GM18519 (cell line): ENCODE data around the gene EFCAB6.

Experiments used
- ATAC-seq: cut with Tn5 transposase; IDR thresholded peaks from one replicate; pipeline ENCODE4 v1.9.1; 2021; ENCODE audit warnings: mild to moderate bottlenecking, moderate library complexity; ENCODE audit not compliant: unreplicated experiment, low FRiP score

EFCAB6 gene

DNA sequence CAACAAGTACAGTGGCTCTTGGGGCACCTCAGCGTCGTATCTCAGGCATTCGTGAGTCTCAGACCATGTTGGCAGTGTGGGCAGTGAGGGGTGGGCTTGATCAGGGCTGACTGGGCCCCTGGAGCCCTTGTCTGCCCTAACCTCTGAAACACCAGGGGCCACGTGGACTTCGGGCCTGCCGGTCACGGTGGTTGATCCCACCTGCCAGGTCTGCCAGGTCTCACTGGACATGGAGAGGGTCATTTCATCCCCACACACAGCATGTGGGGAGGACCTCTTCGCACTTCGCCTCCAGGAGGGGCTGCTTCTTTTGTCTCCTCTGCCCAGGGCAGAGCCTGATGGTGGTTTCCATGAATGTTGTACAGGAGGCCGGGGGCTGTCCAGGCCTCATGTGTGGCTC is 323.2 kb downstream of the EFCAB6 start:
- ATAC-seq, result no peak

DNA sequence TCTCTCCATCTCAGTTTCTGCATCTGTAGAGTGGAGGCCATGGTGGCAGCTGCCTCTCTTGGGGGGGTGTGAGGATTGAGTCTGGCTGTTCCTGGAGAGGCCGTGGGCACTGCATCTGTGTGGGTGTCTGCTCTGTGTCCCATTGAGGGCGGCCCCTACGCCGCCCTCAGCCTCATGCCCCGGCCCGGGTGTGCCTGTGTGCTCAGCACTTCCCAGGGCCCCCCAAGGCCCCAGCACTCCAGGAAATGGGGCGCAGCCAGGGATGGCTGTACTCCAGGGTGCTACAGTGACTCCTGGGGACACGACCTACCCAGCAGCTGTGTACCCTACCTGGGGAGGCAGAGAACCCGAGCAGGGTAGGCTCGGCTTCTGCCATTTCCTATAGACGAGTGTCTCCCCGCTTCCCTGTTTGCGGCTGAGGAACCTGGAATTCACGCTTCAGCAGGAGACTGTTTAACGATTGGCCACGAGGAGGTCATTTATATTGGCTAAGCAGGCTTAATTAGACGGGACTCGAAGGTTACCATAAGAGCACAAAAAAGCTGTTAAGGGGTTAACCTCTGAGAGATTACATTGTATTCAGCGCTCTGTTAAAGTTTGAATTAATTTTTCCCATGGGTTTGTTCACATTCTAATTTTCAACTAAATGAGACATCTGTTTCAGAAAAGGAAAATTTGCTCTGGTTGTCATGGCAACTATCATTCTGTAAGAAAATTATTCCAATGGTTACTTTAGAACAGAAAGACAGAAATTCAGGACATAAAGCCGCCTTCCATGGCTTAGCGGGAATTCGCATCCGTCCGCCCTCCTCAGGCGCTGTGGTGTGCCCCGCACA is 323.9 kb downstream of the EFCAB6 start:
- no peak for ATAC-seq

DNA sequence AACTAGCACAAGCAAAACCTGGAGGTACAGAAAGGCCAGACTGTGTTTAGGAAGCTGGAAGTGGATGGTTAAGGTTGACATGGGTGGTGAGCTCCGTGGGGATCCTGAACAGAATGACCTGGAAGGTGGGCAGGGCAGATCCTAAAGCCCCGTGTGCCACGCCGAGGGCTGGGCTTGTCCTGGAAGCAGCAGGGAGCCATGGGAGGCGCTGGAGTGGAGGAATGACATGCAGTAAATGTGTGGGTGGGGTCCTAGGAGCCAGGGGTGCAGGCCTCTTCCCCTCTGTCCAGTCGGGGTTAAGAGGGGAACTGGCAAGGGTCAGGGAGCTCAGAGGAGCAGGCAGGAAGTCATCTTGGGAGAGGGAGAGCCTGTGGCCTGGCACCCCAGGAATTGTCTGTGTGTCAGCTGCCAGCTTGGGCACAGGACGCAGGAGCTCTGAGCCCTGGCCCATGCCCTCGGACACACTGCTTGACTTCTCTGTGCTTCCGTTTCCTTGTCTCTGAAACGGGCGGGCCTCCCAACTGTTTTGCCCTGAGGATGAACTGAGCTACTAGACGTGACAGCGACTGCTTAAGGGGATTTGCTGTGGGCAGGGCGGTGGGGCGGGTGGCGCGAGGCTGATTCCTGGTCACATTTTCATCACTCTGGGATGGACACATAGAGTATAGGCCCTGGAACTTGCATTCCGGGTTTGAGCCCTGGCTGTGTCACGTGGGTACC is 324.6 kb downstream of the EFCAB6 start:
- ATAC-seq, result no peak

DNA sequence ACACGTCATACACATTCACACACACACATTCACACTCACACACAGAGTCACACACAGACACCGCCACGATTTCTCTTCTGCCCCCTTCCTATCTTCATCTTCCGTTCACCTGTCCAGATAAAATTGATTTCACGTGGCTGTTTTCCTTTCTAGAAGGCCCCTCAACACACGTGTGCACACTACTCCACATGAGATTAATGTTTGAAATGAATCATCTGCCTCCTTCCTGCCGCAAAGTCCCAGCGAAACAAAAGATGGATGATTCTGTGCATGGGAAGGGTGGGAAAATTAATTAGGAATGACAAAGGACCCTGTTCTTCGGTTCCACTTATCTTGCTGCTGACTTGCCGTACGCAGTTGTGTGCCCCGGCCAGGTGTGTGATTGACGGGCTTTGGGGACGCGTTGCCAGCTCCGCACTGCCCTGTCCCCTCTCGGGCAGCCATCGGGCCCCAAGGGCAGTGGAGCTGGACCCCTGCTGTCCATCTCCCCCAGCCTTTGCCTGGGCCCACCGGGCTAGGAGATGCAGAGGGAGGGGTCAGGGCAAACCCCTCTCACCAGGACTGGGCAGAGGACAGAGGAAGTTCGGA is 326.5 kb downstream of the EFCAB6 start:
- ATAC-seq, result no peak

DNA sequence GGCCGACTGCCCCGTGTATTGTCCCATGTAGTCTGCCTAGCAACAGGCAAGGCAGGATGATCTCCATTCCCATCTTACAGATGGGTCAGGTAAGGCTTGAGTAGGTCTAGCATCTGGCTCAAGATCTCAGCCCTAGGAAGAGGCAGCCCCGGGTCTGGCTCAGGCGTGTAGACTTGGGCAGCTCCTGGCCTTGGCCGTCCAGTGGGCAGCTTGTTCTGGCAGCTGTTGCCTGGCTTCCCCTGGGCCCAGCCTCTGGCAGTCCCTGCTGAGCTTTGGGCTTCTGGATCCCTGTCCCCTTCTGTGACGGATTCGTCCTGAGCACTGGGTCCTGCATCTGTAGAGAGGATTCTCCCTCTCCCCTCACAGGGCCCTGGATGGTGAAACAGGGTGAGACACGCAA is 327.9 kb downstream of the EFCAB6 start:
- no peak for ATAC-seq

DNA sequence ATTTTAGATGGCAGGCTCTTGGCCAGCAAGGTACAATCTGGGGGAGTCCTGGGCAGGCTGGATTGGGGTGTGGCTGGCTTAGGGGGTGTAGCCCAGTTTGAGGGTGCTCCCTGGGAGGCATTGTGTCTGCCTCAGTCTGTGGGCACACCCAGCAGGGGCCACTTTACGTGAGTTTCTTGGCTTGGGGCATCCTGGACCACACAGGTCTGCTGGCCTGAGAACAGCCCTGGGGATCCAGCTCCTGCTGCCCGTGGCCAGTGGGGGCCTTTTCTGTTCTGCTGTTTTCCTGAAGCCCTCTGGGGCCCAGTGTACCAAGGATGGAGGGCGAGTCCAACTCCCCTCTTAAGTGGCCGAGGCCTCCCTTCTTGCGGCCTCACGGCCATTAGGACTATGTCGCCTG is 328.4 kb downstream of the EFCAB6 start:
- ATAC-seq, result no peak

DNA sequence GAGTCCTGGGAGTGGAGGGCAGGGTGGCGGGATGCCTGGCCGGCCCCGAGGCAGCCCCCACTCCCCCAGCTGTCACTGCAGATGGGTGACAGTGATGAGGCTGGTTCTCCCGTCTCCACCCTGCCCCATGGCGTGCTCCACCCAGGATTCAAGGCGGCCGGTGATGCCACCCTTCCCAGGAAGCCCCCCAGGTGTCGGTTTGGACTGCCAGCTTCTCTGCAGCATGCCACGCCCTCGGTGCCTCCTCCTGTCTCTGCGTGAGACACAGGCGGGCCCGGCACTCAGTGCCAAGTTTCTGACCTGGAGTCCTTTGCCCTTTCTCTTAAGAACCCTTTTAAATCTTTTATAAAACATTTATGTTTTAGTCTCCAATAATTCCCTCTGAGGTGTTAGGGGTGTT is 328.8 kb downstream of the EFCAB6 start:
- no peak for ATAC-seq

DNA sequence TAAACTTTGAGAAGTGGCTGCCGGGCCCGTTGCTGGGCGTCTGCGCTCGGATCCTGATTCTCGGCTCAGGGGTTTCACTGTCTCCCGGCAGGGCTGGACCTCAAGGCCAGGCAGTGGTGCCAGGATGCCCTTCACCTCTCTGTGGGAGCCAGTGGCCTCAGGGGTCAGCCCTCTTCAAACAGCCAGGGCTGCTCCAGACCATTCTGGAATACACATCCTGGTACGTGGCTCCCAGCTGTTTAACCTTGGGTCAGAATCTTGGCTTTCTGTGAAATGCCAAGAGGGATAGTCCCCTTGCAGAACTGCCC is 329.8 kb downstream of the EFCAB6 start:
- ATAC-seq, result no peak

DNA sequence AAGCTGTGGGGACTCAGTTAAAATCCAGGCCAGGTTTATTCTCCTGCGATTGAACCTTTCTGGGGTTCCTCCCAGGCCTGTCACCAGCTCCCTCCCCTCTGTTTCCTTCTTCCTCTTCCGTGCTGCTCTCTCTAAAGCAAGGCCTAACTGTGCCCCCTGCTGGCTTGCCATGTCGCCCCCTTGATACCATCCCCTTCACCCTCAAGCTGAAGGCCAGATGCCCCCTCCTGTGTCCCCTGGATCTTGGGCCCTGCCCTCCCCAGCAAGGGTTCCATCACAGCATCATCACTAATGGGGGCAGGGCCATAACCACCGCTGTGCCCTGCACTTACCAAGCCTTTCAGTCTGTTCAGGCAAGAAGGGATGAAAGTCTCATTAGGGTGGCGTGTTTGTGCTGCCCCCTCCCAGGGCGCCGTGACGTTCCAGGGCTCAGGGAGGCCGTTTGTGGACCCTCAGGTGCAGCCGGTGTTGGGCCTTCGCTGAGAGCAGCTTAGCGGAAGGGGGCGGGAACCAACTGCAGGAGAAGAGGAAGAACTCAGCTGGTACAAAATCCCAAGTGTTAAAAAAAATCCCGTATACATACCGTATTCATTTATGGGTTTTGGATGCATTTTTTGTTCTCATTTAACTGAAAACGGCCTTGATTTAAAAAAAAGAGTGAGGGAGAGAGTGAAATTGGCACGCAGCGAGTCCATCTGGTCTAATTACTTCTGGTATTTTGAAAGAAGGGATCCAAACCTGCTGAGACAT is 330.4 kb downstream of the EFCAB6 start:
- no peak for ATAC-seq

DNA sequence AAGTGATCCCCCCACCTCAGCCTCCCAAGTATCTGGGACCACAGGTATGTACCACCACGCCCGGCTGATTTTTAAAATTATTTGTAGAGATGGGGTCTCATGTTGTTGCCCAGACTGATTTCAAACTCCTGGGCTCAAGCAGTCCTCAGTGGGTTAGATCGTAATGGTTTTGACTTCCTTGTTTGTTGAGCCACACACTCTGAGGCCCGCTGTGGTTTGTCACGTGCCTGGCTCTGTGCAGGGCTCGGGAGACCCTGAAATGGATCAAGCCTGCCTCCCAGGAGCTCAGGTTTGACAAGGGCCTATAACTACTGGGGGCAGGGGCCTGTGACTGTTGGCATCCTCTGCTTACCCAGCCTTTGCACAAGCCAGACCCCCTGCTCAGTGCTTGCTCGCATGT is 332.1 kb downstream of the EFCAB6 start:
- ATAC-seq, result no peak

DNA sequence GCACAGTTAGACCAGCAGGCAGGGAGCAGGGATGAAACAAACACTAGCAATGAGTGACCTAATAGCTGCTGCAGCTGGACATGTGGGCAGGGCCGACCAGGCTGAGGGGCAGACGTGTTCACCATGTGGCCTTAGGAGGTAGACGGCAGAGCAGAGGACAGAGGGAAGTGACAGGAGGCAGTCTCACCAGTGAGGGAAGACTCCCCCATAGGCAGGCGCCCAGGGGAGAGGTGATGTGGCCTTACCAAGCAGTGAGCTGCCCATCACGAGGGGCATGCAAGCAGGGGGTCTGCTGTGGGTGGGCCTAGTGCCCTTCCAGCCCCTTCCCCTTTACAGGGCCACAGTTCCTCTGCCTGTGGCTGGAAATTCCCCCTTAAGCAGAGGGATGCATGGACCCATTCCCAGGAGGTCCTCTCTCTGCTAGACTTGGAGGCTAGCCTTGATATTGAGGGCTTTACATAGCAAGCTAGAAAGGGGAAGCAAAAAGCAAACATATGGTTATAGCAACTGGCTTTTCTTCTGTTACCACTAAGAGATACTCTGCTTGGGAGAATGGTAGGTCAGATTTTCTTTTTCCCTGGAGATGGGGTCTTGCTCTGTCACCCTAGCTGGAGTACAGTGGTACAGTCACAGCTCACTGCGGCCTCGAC is 332.7 kb downstream of the EFCAB6 start:
- no peak for ATAC-seq
